ENCODE results near the gene PTTG1.

DNA sequence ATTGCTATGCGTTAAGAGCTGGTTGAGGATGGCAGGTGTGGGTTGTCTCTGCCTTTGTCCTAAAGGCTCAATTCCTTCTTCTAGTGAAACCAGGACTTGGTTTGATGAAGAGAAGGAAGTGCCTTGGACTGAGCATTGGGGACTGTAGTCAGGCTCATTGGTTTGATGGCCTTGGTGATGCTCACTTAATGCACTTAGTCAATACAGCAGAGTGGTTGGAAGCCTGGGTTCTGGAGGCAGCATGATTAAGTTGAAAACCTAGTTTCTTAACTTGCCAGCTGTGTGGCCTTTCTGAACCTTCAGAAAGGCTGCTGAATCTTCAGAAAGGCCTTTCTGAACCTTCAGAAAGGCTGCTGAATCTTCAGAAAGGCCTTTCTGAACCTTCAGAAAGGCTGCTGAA lies 52.4 kb downstream of the PTTG1 start:
- TF ChIP-seq, protein P1, sequence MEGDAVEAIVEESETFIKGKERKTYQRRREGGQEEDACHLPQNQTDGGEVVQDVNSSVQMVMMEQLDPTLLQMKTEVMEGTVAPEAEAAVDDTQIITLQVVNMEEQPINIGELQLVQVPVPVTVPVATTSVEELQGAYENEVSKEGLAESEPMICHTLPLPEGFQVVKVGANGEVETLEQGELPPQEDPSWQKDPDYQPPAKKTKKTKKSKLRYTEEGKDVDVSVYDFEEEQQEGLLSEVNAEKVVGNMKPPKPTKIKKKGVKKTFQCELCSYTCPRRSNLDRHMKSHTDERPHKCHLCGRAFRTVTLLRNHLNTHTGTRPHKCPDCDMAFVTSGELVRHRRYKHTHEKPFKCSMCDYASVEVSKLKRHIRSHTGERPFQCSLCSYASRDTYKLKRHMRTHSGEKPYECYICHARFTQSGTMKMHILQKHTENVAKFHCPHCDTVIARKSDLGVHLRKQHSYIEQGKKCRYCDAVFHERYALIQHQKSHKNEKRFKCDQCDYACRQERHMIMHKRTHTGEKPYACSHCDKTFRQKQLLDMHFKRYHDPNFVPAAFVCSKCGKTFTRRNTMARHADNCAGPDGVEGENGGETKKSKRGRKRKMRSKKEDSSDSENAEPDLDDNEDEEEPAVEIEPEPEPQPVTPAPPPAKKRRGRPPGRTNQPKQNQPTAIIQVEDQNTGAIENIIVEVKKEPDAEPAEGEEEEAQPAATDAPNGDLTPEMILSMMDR (IDR thresholded peaks at IDR 0.05) = no peak
- TF ChIP-seq POLR2A (IDR thresholded peaks at IDR 0.05) = no peak
